Aorta (tissue), 5 donors: ENCODE data around the gene ARFGAP1. TPM values are rescaled to one million over a fixed set of nuclear protein-coding genes. Genes with fewer than 3 reads are reported as not detected.
"Not testable (repeated sequence)": the region's sequence is repeated elsewhere in the genome, so short reads cannot be mapped to it uniquely, and the experiment has no call there.

Source experiments
- ATAC-seq: fragments of 200-7000 bp; cut with Tn5 transposase; one replicate; pipeline ENCODE4 v1.9.1; 2022; ENCODE audit warnings: moderate library complexity; ENCODE audit not compliant: low FRiP score
- DNase-seq, 2 donors: peaks; one replicate each; pipeline ENCODE4 v3.0.0-alpha.2; 2020
- H3K27ac ChIP-seq, 2 donors: one replicate each; pipeline ENCODE4 v1.5.1; 2013; ENCODE audit warnings: low read length in 2 of 2, mild to moderate bottlenecking in 2 of 2, moderate library complexity in 2 of 2, control low read depth in 1 of 2, inconsistent platforms in 1 of 2, low read depth in 1 of 2
- H3K27me3 ChIP-seq, 2 donors: one replicate each; pipeline ENCODE4 v1.6.1; 2013; ENCODE audit warnings: control low read depth in 1 of 2, low read length in 1 of 2, mild to moderate bottlenecking in 1 of 2, moderate library complexity in 1 of 2; ENCODE audit not compliant: insufficient read depth in 2 of 2, control insufficient read depth in 1 of 2
- H3K36me3 ChIP-seq, 2 donors: one replicate each; pipeline ENCODE4 v1.6.1; 2013; ENCODE audit warnings: control low read depth in 1 of 2, low read length in 1 of 2, mild to moderate bottlenecking in 1 of 2; ENCODE audit not compliant: insufficient read depth in 2 of 2, control insufficient read depth in 1 of 2
- H3K4me1 ChIP-seq, 2 donors: one replicate each; pipeline ENCODE4 v1.6.1; 2013; ENCODE audit warnings: low read length in 2 of 2, control low read depth in 1 of 2, mild to moderate bottlenecking in 1 of 2, moderate library complexity in 1 of 2; ENCODE audit not compliant: insufficient read depth in 2 of 2, control insufficient read depth in 1 of 2
- H3K4me3 ChIP-seq, 2 donors: one replicate each; pipeline ENCODE4 v1.5.1; 2013; ENCODE audit warnings: low read length in 2 of 2, control low read depth in 1 of 2, mild to moderate bottlenecking in 1 of 2
- H3K9me3 ChIP-seq: one replicate; pipeline ENCODE4 v1.6.1; 2013; ENCODE audit warnings: mild to moderate bottlenecking, low read length; ENCODE audit not compliant: control insufficient read depth
- WGBS, 2 donors: extraction: QIAGEN DNeasy Blood & Tissue Kit; methylation state at CpG; one replicate each; pipeline ENCODE4 v1.1.7; 2013; 5-methylcytosine and 5-hydroxymethylcytosine counted together
- intact Hi-C, 2 donors: fragments of 100-400 bp; cut with DNase I; formaldehyde crosslinking; loops; one replicate each; pipeline versions ENCODE4 v1.14.2 to v1.15.0; 2022
- polyA plus RNA-seq, 2 donors: library from polyadenylated mRNA; stranded (reverse); fragments of 200-250 nt; gene quantifications; one replicate each; pipeline ENCODE4 v1.2.3, GENCODE V29; 2013
- total RNA-seq, 2 donors: library from RNA; stranded (reverse); fragmentation: NEBNext Ultra II Directional; extraction: Animal tissue kit (Norgen Biotek cat#: 25700); gene quantifications; one replicate each; pipeline ENCODE4 v1.2.1, GENCODE V29; 2021
- donor health status: healthy with polysubstance abuse.
- donor health status: Bipolar disorder and iron deficiency.
- donor health status: DM: no; HTN: no; CAD: no.
- donor health status: DM: no; HTN: no; CAD: no.
- donor health status: DM: yes; HTN: yes; CAD: no.

Gene ARFGAP1
- total and polyA plus RNA-seq, 4 donors: 21.7 to 202 (median 81.9) TPM

- Histone ChIP-seq H3K36me3 (no peaks in the 10 kb centered on the region), H3K9me3 (no peaks in the 10 kb centered on the region), H3K27ac (no peak overlapping the region), H3K4me3 (no peak overlapping the region), H3K4me1 (no peaks in the 10 kb centered on the region), H3K27me3 (no peaks in the 10 kb centered on the region)
- DNase-seq: no peak
- ATAC-seq: no peak
- WGBS, 2 donors: 53 to 56% methylated on average over 5 of the region's 5 CpGs
- intact Hi-C loops: no loop called here
Measured at GRCh38 chr20:63303095-63303666, 30.6 kb downstream of the ARFGAP1 start.

- DNase-seq: no peak
- Histone ChIP-seq H3K9me3 (no peaks in the 10 kb centered on the region), H3K27me3 (no peaks in the 10 kb centered on the region), H3K36me3 (no peaks in the 10 kb centered on the region), H3K27ac (no peak overlapping the region), H3K4me1 (no peaks in the 10 kb centered on the region), H3K4me3 (no peak overlapping the region)
- no peak for ATAC-seq
- intact Hi-C loops: no loop called here
- 39 to 48% methylated on average over 8 of the region's 8 CpGs for WGBS, 2 donors
Measured at GRCh38 chr20:63305393-63305792, 32.8 kb downstream of the ARFGAP1 start.

GRCh38 chr20:63305933-63306672, 33.5 kb downstream of the ARFGAP1 start:
- H3K36me3 ChIP-seq, ATAC-seq, intact Hi-C loops, H3K9me3 ChIP-seq, DNase-seq, H3K4me3 ChIP-seq, H3K27me3 ChIP-seq, H3K4me1 ChIP-seq, H3K27ac ChIP-seq: not testable (repeated sequence)
- WGBS, 2 donors: 80 to 85% methylated on average over 19 to 27 of the region's 30 CpGs

GRCh38 chr20:63306673-63307537, 34.3 kb downstream of the ARFGAP1 start:
- H3K36me3 ChIP-seq: no peaks in the 10 kb centered on the region
- DNase-seq: no peak
- H3K27me3 ChIP-seq: no peaks in the 10 kb centered on the region
- 78 to 80% methylated on average over 34 to 35 of the region's 35 CpGs for WGBS, 2 donors
- H3K4me1 ChIP-seq: no peaks in the 10 kb centered on the region
- intact Hi-C loops: no loop called here
- H3K27ac ChIP-seq: no peak overlapping the region
- H3K9me3 ChIP-seq: no peaks in the 10 kb centered on the region
- ATAC-seq: no peak
- H3K4me3 ChIP-seq: no peak overlapping the region

- intact Hi-C loops: no loop called here
- ATAC-seq: no peak
Measured at GRCh38 chr20:63307538-63308217, 35.1 kb downstream of the ARFGAP1 start.

GRCh38 chr20:63308218-63308911, 35.8 kb downstream of the ARFGAP1 start:
- no peaks in the 10 kb centered on the region for H3K27me3 ChIP-seq
- H3K4me1 ChIP-seq: no peaks in the 10 kb centered on the region
- H3K9me3 ChIP-seq: no peaks in the 10 kb centered on the region
- DNase-seq (no peak), ATAC-seq (no peak)
- WGBS, 2 donors: 76% methylated on average over 30 of the region's 30 CpGs
- intact Hi-C loops: no loop called here
- no peak overlapping the region for H3K27ac ChIP-seq
- no peaks in the 10 kb centered on the region for H3K36me3 ChIP-seq
- no peak overlapping the region for H3K4me3 ChIP-seq

More at GRCh38 chr20:63307538-63308217, 35.1 kb downstream of the ARFGAP1 start:
- no peaks in the 10 kb centered on the region for H3K27me3 ChIP-seq
- DNase-seq: no peak
- WGBS, 2 donors: 78% methylated on average over 22 to 23 of the region's 23 CpGs
- H3K4me3 ChIP-seq: no peak overlapping the region
- H3K9me3 ChIP-seq: no peaks in the 10 kb centered on the region
- no peaks in the 10 kb centered on the region for H3K4me1 ChIP-seq
- no peaks in the 10 kb centered on the region for H3K36me3 ChIP-seq
- H3K27ac ChIP-seq: no peak overlapping the region

- intact Hi-C loops: no loop called here
- H3K27me3 ChIP-seq: no peaks in the 10 kb centered on the region
- no peaks in the 10 kb centered on the region for H3K4me1 ChIP-seq
- H3K27ac ChIP-seq: no peak overlapping the region
- H3K4me3 ChIP-seq: no peak overlapping the region
- no peaks in the 10 kb centered on the region for H3K36me3 ChIP-seq
- WGBS, 2 donors: 29 to 36% methylated on average over 35 of the region's 35 CpGs
- ATAC-seq (no peak), DNase-seq (no peak)
- H3K9me3 ChIP-seq: no peaks in the 10 kb centered on the region
Measured at GRCh38 chr20:63309261-63310071, 36.9 kb downstream of the ARFGAP1 start.
